Epidermal melanocyte (primary cell): ENCODE results near the gene C1orf116.

ENCODE experiments used
- DNase-seq: peaks from one replicate; pipeline ENCODE4 v3.0.0; 2011; ENCODE audit warnings: low spot score; ENCODE audit not compliant: insufficient read length

C1orf116 gene

DNA sequence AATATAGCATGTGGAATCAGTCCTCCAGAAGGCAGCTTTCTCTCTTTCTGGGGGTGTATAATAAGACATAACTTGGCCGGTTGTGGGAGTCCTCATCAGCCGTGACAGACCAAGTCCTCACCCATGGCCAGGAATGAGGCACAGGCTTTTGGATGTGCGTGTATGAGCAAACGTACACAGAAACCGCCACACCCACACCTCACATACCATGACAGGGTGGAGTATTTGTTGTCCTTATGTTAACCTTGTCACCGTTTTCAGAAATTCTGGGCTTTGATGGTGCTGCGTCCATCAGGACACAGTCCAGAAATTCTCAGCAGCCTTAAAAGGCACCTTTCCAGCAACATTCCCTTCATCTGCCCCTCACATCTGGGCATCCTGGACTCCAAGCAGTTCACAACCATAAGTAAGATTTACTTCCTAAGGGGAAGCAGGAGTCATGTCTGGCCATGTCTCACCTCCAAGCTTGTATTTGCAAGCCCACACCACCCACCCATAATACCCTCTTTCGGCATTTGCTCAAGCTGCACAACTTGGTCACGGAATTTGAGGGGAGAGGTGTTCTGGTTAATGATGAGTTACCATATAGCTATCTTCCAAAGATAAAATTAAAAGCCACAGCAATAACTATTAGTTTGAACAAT, 12.4 kb downstream of the C1orf116 start:
- no peak for DNase-seq

DNA sequence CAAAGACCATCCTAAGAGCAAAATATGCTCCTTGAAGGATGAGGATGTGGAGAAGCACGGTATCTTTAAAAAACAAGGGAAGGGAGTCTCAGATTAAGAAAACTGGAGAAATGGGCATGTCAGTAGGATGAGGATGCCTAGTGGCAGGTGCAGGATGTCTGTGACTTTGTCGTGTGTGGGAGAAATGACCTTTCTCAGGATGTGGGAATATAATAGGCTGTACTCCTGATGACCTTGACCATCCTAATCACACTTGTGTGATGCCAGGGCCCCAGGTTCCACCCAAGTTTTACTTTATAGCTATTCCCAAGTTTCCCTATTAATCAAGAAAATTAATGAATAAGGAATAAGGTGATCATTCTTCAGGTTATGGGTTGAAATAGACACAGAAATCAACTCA, 12.9 kb downstream of the C1orf116 start:
- DNase-seq = no peak

DNA sequence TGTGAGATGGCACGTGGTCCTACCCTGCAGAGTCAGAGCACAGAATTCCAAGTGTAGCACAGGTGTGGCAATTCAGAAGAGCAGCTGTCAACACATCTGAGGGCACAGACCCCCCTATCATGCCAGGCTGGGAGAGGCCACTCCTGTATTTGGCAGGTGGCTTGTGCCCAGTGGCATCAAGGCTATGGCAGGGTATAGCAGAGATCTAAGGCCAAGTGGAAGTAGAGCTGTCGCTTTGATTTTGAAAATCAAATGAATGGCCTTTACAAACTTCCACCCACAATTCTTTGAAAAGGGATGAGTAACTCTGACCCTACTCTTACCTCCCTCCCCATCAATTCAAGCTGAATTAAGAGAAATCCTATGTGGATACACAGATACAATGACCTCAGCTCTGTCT, 13.4 kb downstream of the C1orf116 start:
- DNase-seq = no peak

DNA sequence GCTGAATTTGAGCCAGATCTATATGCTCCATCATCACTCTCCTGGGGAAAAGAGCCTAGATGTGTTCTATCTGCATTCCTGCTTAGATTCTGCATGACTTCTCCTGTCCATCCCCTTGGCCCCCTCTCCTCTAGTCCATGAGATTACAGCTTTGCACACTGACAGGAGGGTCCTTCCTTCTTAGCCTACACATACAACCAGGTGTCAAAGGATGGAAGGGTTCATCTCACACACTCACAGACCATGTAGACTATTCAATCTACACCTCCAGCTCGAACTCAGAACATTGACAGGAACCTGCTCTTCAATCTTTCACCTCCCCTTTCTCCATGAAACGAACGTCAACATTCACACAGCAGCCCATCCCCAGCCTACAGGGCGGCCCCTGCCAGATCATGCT, 13.8 kb downstream of the C1orf116 start:
- DNase-seq = no peak

DNA sequence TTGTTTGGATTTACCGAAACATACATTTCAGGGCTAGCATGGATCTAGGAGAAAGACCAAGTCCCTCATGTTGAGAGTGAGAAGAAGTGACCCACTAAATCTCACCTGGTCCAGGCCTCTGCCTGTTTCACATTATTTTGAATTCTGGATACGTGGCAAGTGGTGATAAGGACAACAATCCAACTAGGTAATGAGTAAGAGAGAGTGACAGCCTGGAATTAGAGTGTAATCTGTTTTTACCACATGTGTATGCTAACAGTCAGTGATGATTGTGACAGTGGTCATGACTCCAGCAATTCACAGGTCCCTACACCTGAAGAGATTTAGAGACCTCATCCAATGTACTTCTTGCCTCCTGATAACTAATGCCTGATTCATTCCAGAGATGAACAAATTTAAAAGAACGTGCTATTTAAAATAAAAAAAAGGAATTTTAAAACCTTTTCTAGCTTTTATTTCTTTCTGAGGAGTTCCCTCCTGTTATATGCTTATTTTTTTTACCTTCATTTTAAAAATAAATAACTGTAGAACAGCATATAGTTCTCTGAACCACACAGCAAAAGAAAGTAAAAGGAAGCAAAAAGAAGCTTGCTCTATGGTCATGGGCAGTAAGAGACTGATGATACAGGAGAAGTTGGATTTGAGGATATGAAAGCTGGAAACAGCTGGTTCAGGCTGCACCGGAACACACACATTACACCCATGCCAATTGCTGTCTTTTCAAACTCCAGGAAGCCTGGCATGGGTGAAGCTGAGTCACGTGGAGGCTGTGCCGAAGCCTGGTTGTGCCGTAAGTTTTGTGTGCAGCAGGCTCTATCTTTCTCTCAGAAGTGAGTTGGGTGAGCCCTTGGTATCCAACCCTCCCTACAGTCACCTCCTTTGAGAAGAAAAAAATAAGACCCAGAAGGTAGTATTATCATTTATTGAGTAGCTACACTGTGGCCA, 14.7 kb downstream of the C1orf116 start:
- DNase-seq = no peak

DNA sequence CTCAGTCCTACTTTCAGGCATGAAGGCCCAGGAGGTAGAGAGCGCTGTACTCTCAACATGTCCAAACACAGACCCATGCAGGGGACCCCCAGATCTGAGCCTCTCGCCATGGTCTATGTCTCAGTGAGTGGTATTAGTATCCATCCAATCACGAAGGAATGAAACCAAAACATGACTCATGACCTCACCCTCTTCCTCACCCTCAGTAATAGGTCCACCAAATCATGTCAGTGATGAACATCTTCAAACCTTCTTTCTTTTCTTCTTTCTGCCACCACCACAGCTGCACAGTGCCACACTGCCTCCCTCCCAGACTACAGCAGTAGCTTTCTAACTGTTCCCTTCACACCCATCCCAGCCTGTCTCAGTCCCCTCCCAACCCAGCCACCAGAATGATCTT, 16.8 kb downstream of the C1orf116 start:
- DNase-seq = no peak

DNA sequence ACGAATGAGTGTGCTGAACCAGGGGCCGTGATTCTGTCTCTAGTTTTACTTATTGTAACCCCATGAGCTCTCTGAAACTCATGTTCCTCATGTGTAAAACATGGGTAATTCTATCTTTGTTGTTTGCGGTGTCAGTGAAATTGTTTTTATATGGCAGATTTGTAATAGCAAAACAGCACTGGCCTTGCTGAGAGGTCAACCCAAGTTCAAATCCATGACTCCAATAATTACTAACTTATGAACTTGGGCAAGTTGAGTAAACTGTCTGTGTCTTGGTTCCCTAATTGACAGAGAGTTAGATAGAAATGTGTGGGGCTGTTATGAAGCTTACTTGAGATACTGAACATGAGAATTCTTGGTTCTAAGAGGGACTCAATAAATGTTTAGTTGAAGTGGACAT, 17.8 kb downstream of the C1orf116 start:
- DNase-seq = no peak

DNA sequence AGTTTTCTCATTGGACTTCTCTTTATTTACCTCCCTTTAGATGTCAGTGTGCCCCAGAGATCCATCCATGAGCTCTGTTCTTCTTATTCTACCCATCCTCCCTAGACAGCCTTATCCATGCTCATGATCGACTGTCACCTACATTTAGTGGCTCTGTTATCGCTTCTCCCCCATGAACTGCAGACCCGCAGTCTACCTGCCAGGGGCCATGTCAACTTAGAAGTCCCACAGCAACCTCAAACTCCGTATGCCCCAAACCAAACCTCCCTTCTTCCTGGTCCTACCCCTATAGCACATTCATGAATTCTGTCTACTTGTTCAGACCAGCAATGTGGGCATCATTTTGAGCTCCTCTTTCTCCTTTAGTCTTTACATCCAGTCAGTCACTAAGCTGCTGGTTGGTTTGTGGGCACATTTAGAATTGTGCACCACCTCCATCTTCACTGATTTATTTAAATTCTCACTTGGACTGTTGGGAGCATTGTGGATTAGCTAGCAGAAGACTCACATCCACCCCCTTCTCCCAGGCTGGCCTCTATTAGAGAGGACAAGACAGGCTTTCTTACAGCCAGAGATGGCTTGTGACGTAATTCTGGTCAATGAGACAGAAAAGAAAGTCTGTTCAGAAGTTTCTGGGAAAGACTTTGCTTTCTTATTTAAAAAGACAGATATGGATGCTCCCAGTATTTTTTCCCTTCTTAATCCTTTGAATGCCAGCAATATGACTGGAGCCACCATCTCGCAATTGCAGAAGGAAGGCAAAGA, 19.1 kb downstream of the C1orf116 start:
- DNase-seq = no peak

DNA sequence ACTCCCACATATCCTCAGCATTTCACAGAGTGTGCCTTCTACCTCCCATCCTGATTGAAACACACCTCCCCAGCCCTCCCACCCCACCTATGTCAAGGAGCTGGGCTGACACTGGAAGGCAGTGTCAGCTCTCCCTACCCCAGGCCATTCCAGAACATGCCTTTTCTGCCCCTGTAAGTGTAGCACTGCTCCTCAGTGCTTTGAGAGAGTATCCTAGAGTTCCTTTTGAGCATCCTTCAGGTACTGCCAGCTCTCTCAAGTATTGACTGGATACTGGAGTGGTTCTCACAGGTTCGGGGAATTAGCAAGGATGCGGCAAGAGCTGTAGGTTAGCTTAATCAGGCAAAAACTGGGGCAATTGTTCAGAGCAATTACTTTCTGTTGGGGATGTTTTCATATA, 21.8 kb downstream of the C1orf116 start:
- DNase-seq = no peak

DNA sequence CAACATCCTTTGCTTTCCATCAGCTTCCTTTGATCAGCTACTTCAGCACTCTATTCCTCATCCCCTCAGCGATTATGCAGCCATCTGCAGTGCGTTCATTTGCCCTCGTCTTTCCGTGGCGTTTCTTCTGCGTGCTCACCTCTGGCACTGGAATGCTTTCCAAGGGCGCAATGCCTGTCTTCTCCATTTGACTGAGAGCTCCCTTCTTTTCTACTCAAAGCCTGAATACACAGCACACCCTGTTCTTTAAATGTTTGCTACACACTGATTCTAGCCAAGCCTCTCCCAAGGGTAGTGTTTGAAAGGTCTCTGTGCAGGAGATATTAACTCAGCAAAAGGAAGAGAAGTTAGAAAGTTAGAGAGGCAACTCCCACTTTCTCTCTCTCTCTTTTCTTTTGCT, 22.6 kb downstream of the C1orf116 start:
- DNase-seq = no peak

DNA sequence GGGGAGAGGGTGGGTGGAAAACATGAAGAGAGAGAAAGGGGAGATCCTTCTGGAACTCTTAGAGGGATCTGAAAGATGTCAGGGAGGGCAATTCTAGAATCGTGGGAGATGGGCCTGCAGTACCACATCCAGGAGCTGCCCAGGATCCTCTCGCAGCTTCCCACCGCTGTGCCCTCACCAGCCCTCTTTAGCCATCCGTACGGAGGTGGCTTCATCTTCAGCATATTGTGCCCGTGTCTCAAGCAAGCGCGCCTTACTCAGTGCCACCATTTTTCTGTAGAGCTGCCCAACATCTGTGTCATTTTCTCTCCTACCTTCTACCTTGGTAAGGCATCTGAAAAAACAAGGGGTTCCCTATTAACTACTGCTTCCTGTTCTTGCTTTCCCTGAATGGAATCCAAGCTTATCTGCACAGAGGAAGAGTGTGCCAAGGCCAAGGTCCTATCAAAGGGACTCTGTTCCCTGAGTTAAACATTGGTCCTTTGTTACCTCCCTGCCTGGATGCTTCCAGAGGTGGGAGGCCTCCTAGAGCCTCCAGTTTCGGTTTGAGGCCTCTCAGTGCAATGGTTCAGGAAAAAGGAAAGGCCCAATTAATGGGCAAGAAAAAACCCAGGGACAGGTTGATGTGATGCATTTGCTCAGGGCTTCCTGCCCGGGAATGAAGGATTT, 23.2 kb downstream of the C1orf116 start:
- DNase-seq = no peak

DNA sequence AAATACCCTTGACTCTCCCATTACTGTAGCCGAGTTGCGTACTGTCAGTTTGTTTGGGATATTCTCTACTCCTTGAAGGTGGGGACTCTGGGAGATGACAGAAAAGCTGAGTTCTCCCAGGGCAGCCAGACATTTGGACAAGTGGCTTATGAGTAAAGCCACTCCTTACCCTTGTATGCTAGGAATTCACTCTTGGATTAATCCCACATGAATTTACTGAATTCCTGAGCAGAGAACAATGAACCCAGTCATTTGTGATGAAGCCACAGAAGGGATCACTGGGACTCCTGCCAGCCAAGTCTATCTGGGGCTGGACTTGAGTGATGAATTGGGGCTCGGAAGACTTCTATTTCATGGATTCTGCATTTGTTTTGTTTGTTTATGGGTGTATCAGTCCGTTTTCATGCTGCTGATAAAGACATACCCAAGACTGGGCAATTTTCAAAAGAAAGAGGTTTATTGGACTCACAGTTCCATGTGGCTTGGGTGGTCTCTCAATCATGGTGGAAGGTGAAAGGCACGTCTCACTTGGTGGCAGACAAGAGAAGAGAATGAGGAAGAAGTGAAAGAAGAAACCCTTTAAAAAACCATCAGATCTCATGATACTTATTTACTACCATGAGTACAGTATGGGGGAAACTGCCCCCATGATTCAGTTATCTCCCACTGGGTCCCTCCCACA, 25.1 kb downstream of the C1orf116 start:
- DNase-seq = peak; percentile 91

DNA sequence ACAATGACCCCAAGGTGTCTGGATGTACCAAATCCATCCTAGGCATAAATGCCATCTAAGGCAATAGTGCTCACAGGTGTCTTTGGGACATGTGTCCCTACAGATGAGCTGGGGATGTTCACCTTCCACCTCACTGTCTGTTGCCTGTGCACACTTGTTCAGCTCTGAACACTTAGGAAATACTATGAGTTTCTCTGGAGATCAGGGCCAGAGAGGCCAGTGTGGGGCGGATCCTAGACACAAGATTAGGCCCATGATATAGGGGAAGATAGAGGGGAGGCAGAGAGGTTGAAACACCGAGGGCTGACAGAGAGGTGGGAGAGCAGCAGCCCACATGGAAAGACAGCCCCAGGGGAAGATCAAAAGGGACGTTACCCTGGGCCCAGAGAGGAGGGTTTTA, 25.6 kb downstream of the C1orf116 start:
- no peak for DNase-seq

DNA sequence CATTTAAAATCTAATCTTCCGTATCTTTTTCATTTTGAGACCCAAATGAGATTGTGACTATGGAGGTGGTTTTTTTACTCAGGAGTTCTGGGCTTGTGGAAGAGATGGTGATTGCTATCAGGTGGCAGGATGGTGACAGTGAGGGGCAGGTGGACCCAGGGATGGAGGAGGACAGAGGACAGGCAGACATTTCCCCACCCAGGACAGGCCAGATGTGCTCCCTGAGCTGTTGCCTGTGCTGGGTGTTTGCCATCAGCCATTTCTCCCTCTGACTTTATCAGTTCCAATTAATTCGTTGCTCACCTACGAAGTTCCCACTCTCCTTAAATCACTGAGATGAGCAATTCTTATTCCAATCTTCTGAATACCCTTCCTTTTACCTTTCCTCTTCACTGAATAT, 26.5 kb downstream of the C1orf116 start:
- no peak for DNase-seq

DNA sequence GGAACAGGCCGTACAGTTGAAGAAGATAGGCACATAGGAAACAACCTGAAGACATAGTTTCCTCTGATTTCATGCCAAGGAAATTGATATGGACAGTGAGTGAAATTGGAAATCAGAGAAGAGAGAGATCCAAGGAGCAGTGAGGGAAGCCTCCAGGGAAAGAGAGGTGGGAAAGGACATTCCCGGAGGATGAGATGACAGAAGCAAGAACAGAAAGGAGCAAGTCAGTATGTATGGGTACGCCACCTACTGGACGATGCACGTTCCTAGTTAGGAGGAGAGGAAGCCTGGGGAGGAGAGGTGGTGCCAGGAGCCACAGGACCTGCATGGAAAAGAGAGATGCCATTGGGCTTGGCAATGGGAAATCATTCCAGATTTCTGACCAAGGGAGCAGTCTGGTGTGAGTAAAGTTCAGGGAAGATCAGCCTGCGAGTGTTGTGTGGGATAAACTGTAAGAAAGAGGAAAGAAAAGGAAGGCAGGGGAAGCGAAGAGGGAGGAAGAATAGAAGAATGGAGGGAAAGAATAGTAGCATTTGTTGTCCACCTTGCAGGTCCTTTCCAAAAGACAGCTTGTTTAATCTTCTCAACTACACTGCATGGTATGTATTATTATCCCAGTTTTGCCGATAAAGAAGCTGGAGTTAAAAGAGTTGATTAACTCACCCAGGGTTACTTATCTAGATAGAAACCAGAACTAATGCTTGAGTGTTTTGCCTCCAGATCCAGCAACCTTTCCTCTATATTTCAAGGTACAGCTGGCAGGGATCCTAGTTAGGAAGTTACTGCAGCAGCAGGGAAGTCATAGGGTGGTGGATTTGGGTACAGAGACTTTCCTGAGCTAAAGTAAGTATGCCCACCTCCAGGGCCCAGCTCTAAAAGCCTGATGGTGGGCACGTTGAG, 27.4 kb downstream of the C1orf116 start:
- no peak for DNase-seq

DNA sequence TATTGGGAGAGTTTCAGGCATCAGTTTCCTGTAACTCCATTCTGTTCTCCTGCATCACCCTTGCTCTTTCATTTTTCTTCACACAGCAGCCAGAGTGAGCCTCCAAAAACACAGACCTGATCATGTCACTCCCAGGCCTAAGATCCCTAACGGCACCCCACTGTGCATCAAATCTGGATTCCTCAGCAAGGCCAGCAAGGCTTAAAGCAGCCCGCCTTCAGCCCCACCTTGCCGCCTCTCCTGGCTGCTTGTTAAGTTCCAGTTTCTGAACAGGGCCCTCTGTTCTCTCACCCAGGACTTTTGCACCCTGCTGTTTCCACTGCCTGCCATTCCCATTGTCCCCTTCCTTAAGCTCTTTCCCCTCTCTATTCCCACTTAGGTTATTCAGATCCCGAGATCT, 29.3 kb downstream of the C1orf116 start:
- no peak for DNase-seq

DNA sequence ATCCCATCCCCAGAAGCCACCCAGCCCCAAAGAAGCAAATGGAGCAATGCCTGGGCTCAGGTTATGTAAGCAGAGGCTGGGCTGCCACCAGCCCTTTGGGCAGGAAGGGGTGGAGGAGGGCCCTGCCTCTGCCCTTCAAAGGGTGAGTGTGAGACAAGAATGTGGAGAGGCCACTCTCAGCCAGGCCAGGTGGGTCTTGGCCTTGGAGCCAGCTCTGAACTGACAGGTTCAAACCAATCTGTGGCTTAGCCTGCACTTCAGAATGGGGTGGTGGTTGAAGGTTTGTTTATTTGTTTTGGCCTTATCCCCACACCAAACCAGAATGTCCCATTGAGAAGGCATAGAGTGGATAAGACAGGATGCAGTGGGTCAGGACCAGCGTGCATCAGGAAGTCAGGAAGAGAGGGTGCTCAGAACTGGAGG, 29.8 kb downstream of the C1orf116 start:
- DNase-seq = no peak

DNA sequence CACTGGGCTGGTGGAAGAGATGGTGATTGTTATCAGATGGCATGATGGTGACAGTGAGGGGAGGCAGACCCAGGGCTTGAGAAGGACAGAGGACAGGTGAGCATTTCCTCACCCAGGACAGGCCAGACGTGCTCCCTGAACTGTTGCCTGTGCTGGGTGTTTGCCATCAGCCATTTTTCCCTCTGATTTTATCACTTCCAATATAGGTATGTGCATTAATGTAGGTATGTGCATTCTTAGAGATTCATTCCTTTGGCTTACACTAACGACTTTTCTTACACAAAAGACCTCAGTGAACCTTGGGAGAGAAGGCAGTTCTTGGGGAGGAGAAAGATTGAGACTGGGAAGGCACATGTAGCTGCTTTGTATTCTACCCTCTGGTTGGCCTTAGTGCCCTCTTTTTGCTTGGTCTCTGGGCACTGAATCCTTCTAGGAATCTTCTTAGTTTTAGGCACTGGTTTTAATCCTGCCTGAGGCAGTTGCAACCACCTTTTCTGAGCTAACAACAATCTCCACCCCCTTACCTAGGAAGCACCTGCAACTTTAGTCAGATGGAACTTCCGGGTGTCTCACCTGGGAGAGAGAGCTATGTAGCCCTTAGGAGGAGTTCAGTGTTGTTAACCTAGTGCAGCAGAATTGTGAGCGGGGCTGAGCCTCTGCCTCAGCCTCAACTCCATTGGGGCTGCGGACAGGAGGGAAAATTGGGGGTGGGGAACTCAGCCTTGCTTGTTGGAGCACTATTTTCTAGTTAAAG, 30.9 kb downstream of the C1orf116 start:
- no peak for DNase-seq

DNA sequence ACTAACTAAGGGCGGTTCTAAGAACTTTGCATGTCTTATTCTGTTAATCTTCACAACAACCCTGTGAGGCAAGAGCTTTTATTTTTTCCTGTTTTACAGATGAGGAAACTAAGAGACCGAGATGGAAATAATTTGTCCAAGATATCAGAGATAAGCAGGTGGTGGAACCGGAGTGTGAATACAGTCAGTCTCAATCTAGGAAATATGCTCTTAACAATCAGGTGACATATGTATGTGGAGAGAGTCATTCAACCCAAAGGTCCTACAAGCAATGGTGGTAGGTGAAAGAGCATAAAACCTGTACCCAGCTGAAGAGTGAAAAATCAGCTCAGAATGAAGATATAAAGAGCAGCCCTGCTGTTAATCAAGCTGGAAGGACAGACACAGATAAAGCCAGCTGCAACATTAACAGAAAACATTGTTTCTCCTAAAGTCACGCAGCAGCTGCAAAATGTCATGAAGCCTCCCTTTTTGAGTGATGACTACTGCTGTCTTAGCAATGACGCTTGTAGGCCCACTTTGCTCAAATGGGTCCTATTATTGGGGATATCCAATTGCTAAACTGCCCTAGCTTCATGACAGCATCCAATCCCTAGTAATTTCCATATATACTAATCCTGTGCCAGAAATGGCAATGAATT, 31.8 kb downstream of the C1orf116 start:
- no peak for DNase-seq
